PC-9 (cell line): ENCODE results near the gene UTF1.

Experiments
- EZH2 ChIP-seq: fragments of 200-600 bp; sonication (generic); IDR thresholded peaks from 2 replicates; pipeline ENCODE4 v1.8.0; 2017; ENCODE audit warnings: antibody characterized with exemption, low read depth
- TF ChIP-seq, protein P1 (sequence below): fragments of 200-600 bp; sonication (generic); conservative IDR thresholded peaks from 2 replicates; pipeline ENCODE4 v1.6.1; 2017; ENCODE audit warnings: mixed run types, antibody characterized with exemption, mild to moderate bottlenecking, moderate library complexity

GRCh38 chr10:133270204-133270603 lies 40.2 kb downstream of the UTF1 start:
- TF ChIP-seq, protein P1, sequence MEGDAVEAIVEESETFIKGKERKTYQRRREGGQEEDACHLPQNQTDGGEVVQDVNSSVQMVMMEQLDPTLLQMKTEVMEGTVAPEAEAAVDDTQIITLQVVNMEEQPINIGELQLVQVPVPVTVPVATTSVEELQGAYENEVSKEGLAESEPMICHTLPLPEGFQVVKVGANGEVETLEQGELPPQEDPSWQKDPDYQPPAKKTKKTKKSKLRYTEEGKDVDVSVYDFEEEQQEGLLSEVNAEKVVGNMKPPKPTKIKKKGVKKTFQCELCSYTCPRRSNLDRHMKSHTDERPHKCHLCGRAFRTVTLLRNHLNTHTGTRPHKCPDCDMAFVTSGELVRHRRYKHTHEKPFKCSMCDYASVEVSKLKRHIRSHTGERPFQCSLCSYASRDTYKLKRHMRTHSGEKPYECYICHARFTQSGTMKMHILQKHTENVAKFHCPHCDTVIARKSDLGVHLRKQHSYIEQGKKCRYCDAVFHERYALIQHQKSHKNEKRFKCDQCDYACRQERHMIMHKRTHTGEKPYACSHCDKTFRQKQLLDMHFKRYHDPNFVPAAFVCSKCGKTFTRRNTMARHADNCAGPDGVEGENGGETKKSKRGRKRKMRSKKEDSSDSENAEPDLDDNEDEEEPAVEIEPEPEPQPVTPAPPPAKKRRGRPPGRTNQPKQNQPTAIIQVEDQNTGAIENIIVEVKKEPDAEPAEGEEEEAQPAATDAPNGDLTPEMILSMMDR, result no peak
- no peak for TF ChIP-seq EZH2
